Stomach (tissue), 4 donors: ENCODE measurements around the gene GIMAP5.

Experiments
- CTCF ChIP-seq, 7 experiments: fragments of 450-650 bp in 4 of 7; fragments of 200-600 bp in 3 of 7; sonication (generic) in 3 of 7; IDR thresholded peaks; one replicate each; pipeline ENCODE4 v1.5.1; 2016 to 2019; ENCODE audit warnings: antibody characterized with exemption in 7 of 7, control low read depth in 2 of 7, mild to moderate bottlenecking in 1 of 7
- EP300 ChIP-seq: sonication (generic); formaldehyde crosslinking; IDR thresholded peaks from one replicate; pipeline ENCODE4 v1.6.1; 2017; ENCODE audit warnings: antibody characterized with exemption
- POLR2A ChIP-seq, 4 donors: fragments of 450-650 bp; IDR thresholded peaks; one replicate each; pipeline ENCODE4 v1.6.1; 2016; ENCODE audit warnings: antibody characterized with exemption in 4 of 4, control low read depth in 2 of 4, mild to moderate bottlenecking in 1 of 4, moderate library complexity in 1 of 4
- POLR2AphosphoS5 ChIP-seq, 3 donors: sonication (generic); formaldehyde crosslinking; IDR thresholded peaks; one replicate each; pipeline ENCODE4 v1.6.1; 2016; ENCODE audit warnings: antibody characterized with exemption in 3 of 3

GRCh38 chr7:150721970-150722373 lies 15.2 kb upstream of the GIMAP5 start:
- TF ChIP-seq CTCF (IDR thresholded peaks at IDR 0.05): no peak
- no peak for TF ChIP-seq POLR2A (IDR thresholded peaks at IDR 0.05)
- TF ChIP-seq POLR2AphosphoS5 (IDR thresholded peaks at IDR 0.05): no peak
- no peak for TF ChIP-seq EP300
